ENCODE measurements around the gene HTRA3. TPM values are rescaled to one million over a fixed set of nuclear protein-coding genes. Genes with fewer than 3 reads are reported as not detected.

HTRA3 gene
- total and polyA plus RNA-seq, 7 experiments from 2014 or later = not detected

GRCh38 chr4:8270912-8271815 is 1.6 kb downstream of the HTRA3 start:
- no peaks in the 10 kb centered on the region for H3K36me3 ChIP-seq (ENCODE audit: control insufficient read depth in 2 of 3, insufficient read depth in 3 of 3, low read length in 3 of 3)

DNA sequence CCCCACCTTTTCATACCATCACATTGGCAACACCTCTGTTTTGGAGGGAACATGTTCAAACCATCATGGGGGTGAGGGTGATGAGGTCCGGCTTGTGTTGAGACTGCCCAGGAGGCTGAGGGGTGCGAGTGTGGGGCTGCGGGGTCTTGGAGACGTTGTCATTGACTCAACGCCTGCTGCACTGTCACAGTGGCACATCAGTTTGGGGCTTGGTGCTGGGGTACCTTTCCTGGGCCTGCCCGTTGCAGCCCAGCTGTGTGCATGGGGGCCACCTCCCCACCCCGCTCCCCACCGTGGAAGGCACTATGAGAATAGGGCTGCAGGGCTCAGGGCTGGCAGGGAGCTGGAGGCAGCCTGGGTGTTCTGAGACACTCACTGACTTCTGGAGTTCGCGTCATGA is 2.3 kb downstream of the HTRA3 start:
- Histone ChIP-seq H3K36me3 (ENCODE audit: control insufficient read depth in 2 of 3, insufficient read depth in 3 of 3, low read length in 3 of 3) (no peaks in the 10 kb centered on the region), H3K4me3 (ENCODE audit: low read length) (no peak overlapping the region), H3K4me1 (ENCODE audit: control insufficient read depth in 2 of 2, insufficient read depth in 2 of 2, low read length in 2 of 2) (no peaks in the 10 kb centered on the region), H3K9me3 (ENCODE audit: control insufficient read depth in 2 of 3, low read length in 3 of 3) (no peaks in the 10 kb centered on the region), H3K27me3 (ENCODE audit: control insufficient read depth in 2 of 2, insufficient read depth in 2 of 2, low read length in 2 of 2) (no peaks in the 10 kb centered on the region), H3K27ac (ENCODE audit: low read depth, low read length) (no peak overlapping the region)
- peaks cover 0 to 6% (median 0%) of the 10 kb centered on the region in 11 donors for H3K9me3 Mint-ChIP-seq
- H3K27me3 Mint-ChIP-seq = peaks cover 18 to 52% (median 21%) of the 10 kb centered on the region in 5 donors
- ChIA-PET POLR2A (no interaction called here), CTCF (interaction anchor here (0.6 kb wide), 1 partner anchor 9 kb away, joined by 3 read pairs; no protein-coding TSS in a partner anchor)
- intact Hi-C loops (cut with micrococcal nuclease) = no loop called here
- DNase-seq = no peak
- H3K36me3 Mint-ChIP-seq = no peaks in the 10 kb centered on the region
- no peak overlapping the region for H3K27ac Mint-ChIP-seq
- no peak for ATAC-seq
- H3K4me3 Mint-ChIP-seq = no peak overlapping the region
- H3K4me1 Mint-ChIP-seq = peaks cover 0 to 7% (median 0%) of the 10 kb centered on the region in 7 donors

More at GRCh38 chr4:8270912-8271815, 1.6 kb downstream of the HTRA3 start:
- Mint-ChIP-seq H3K4me3 (no peak overlapping the region), H3K36me3 (no peaks in the 10 kb centered on the region), H3K27me3 (peaks cover 18 to 49% (median 21%) of the 10 kb centered on the region in 5 donors), H3K27ac (no peak overlapping the region), H3K9me3 (peaks cover 0 to 2% (median 0%) of the 10 kb centered on the region in 11 donors), H3K4me1 (peaks cover 0 to 7% (median 0%) of the 10 kb centered on the region in 7 donors)
- Histone ChIP-seq H3K27ac (ENCODE audit: low read depth, low read length) (no peak overlapping the region), H3K27me3 (ENCODE audit: control insufficient read depth in 2 of 2, insufficient read depth in 2 of 2, low read length in 2 of 2) (no peaks in the 10 kb centered on the region), H3K9me3 (ENCODE audit: control insufficient read depth in 2 of 3, low read length in 3 of 3) (no peaks in the 10 kb centered on the region), H3K4me1 (ENCODE audit: control insufficient read depth in 2 of 2, insufficient read depth in 2 of 2, low read length in 2 of 2) (no peaks in the 10 kb centered on the region), H3K4me3 (ENCODE audit: low read length) (no peak overlapping the region)
- no peak for ATAC-seq
- ChIA-PET POLR2A (no interaction called here), CTCF (no interaction called here)
- intact Hi-C loops (cut with micrococcal nuclease) = no loop called here
- DNase-seq = no peak

DNA sequence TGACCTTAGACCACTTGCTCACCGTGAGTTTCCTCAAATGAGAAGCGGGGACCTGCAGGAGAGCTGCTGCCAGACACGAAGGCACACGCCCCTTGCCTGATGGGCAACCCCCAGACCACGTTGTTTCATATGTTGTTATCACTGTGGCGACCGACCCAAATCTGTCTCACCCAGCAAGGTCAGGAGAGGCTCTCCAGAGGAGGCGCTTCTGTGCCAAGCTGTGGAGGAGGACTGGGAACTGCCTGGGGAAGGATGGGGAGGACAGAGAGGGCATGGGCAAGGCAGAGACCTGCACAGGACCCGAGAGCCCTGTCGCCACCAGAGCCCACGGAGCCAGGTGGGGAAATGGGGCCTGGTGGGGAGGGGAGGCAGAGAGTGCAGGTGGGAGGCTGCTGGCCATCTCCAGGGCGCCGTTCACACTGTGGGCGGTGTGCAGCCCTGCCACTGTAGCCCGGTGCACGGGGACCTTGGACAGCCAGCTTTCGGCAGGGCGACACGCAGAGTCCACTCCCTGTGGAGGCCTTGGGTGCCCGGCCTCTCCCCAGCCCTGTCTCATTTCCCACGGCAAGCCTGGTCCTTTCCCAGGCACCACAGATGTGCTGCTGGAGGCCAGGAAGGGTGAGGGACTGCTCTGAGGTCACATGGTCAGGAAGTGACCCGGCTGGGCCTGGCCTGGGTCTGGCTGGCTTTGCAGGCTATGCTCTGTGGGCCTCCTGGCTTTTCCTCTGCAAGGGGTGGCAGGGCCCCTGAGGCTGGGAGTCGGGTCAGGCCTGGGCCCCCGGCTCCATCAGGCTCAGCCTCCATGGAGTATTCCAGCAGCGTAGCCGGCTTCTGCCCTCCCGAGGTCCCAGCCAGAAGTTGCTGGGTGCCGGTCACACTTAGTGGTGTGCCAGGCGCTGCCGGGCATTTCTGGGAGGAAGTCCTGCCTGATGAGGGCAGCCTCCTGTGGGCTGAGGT is 3.2 kb downstream of the HTRA3 start:
- H3K4me1 Mint-ChIP-seq = peaks cover 0 to 7% (median 0%) of the 10 kb centered on the region in 7 donors

GRCh38 chr4:8273450-8273849 is 3.9 kb downstream of the HTRA3 start:
- POLR2A ChIA-PET = no interaction called here
- H3K4me3 ChIP-seq (ENCODE audit: low read length) = no peak overlapping the region
- no peak overlapping the region for H3K27ac Mint-ChIP-seq

More for the DNA sequence above, 3.2 kb downstream of the HTRA3 start:
- Mint-ChIP-seq H3K4me3 (no peak overlapping the region), H3K9me3 (peaks cover 0 to 6% (median 0%) of the 10 kb centered on the region in 11 donors), H3K36me3 (no peaks in the 10 kb centered on the region), H3K27ac (no peak overlapping the region), H3K27me3 (peaks cover 18 to 52% (median 21%) of the 10 kb centered on the region in 5 donors)
- DNase-seq (no peak), ATAC-seq (no peak)
- H3K36me3 ChIP-seq (ENCODE audit: control insufficient read depth in 2 of 3, insufficient read depth in 3 of 3, low read length in 3 of 3) = no peaks in the 10 kb centered on the region
- H3K27ac ChIP-seq (ENCODE audit: low read depth, low read length) = no peak overlapping the region
- CTCF ChIA-PET = interaction anchor here (0.6 kb wide), 1 partner anchor 8 kb away, joined by 3 read pairs; no protein-coding TSS in a partner anchor
- H3K4me3 ChIP-seq (ENCODE audit: low read length) = no peak overlapping the region
- no peaks in the 10 kb centered on the region for H3K4me1 ChIP-seq (ENCODE audit: control insufficient read depth in 2 of 2, insufficient read depth in 2 of 2, low read length in 2 of 2)
- no peaks in the 10 kb centered on the region for H3K9me3 ChIP-seq (ENCODE audit: control insufficient read depth in 2 of 3, low read length in 3 of 3)
- H3K27me3 ChIP-seq (ENCODE audit: control insufficient read depth in 2 of 2, insufficient read depth in 2 of 2, low read length in 2 of 2) = no peaks in the 10 kb centered on the region
- POLR2A ChIA-PET = no interaction called here
- intact Hi-C loops (cut with micrococcal nuclease) = no loop called here

DNA sequence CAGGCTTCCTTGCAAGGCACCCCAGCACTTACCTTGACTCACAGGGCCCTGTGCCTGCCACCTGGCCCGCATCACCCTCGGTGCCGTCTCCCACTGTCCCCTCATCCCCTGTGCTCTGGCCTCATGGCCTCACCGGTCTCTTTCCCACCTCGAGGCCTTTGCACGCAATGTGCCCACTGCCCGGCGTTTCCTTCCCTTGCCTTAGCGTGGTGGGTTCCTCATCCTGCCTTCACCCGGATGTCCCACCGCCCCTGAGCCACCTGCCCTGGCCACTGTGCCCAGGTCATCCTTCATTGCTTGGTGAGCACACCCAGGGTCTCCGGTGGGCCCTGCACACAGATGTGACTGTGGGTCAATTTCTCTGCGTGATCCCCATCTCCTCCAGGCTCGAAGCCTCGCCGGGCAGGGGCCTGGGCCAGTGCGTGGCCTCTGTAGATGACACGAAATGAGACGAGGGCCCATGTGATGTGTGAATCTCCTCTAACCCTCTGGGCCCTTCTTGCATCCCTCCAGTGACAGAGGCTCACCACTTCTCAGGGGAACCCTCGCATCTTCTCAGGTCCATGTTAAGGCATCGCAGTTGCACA is 4.6 kb downstream of the HTRA3 start:
- no peaks in the 10 kb centered on the region for H3K27me3 ChIP-seq (ENCODE audit: control insufficient read depth in 2 of 2, insufficient read depth in 2 of 2, low read length in 2 of 2)
- POLR2A ChIA-PET = no interaction called here

More at GRCh38 chr4:8273450-8273849, 3.9 kb downstream of the HTRA3 start:
- Mint-ChIP-seq H3K36me3 (no peaks in the 10 kb centered on the region), H3K4me3 (no peak overlapping the region), H3K9me3 (peaks cover 0 to 6% (median 0%) of the 10 kb centered on the region in 11 donors), H3K27me3 (peaks cover 16 to 52% (median 19%) of the 10 kb centered on the region in 5 donors), H3K4me1 (peaks cover 0 to 7% (median 0%) of the 10 kb centered on the region in 7 donors)
- H3K9me3 ChIP-seq (ENCODE audit: control insufficient read depth in 2 of 3, low read length in 3 of 3) = no peaks in the 10 kb centered on the region
- H3K4me1 ChIP-seq (ENCODE audit: control insufficient read depth in 2 of 2, insufficient read depth in 2 of 2, low read length in 2 of 2) = no peaks in the 10 kb centered on the region
- ATAC-seq (no peak), DNase-seq (no peak)
- no peaks in the 10 kb centered on the region for H3K27me3 ChIP-seq (ENCODE audit: control insufficient read depth in 2 of 2, insufficient read depth in 2 of 2, low read length in 2 of 2)
- intact Hi-C loops (cut with micrococcal nuclease) = no loop called here
- CTCF ChIA-PET = no interaction called here
- H3K36me3 ChIP-seq (ENCODE audit: control insufficient read depth in 2 of 3, insufficient read depth in 3 of 3, low read length in 3 of 3) = no peaks in the 10 kb centered on the region
- H3K27ac ChIP-seq (ENCODE audit: low read depth, low read length) = no peak overlapping the region

More for the DNA sequence above, 4.6 kb downstream of the HTRA3 start:
- H3K9me3 Mint-ChIP-seq = peaks cover 0 to 6% (median 0%) of the 10 kb centered on the region in 11 donors
- DNase-seq (no peak), ATAC-seq (no peak)
- H3K36me3 ChIP-seq (ENCODE audit: control insufficient read depth in 2 of 3, insufficient read depth in 3 of 3, low read length in 3 of 3) = no peaks in the 10 kb centered on the region
- H3K27ac Mint-ChIP-seq = no peak overlapping the region
- intact Hi-C loops (cut with micrococcal nuclease) = no loop called here
- no peaks in the 10 kb centered on the region for H3K36me3 Mint-ChIP-seq
- H3K4me3 Mint-ChIP-seq = no peak overlapping the region
- H3K4me3 ChIP-seq (ENCODE audit: low read length) = no peak overlapping the region
- H3K4me1 ChIP-seq (ENCODE audit: control insufficient read depth in 2 of 2, insufficient read depth in 2 of 2, low read length in 2 of 2) = no peaks in the 10 kb centered on the region
- H3K27me3 Mint-ChIP-seq = peaks cover 9 to 44% (median 12%) of the 10 kb centered on the region in 5 donors
- no peaks in the 10 kb centered on the region for H3K9me3 ChIP-seq (ENCODE audit: control insufficient read depth in 2 of 3, low read length in 3 of 3)
- CTCF ChIA-PET = no interaction called here
- H3K4me1 Mint-ChIP-seq = peaks cover 0 to 5% (median 0%) of the 10 kb centered on the region in 7 donors
- no peak overlapping the region for H3K27ac ChIP-seq (ENCODE audit: low read depth, low read length)
